Activated naive CD4-positive, alpha-beta T cell treated with anti-CD3 and anti-CD28 coated beads, Interleukin-2, amount 10 ng/mL, durations not matched to agents 7 days and 5 days (primary cell): ENCODE results near the gene P2RX2.

Experiments
- CTCF ChIA-PET: fragments of 350-600 bp; sonication (Branson Sonifier 250); formaldehyde crosslinking; loops from one replicate; lab custom pipeline; 2021; ENCODE audit warnings: antibody characterized with exemption; lab: Charles Lee
- DNase-seq: peaks from one replicate; pipeline ENCODE4 v3.0.0-alpha.2; 2020
- H3K27ac Mint-ChIP-seq: one replicate; pipeline ENCODE4 v1.8.0; 2021; ENCODE audit warnings: mild to moderate bottlenecking, moderate library complexity, mixed read lengths
- H3K27me3 Mint-ChIP-seq: one replicate; pipeline ENCODE4 v1.8.0; 2021; ENCODE audit warnings: mild to moderate bottlenecking, mixed read lengths
- H3K36me3 Mint-ChIP-seq: one replicate; pipeline ENCODE4 v1.8.0; 2021; ENCODE audit warnings: mixed read lengths
- H3K4me1 Mint-ChIP-seq: one replicate; pipeline ENCODE4 v1.8.0; 2021; ENCODE audit warnings: mixed read lengths
- H3K4me3 Mint-ChIP-seq: one replicate; pipeline ENCODE4 v1.8.0; 2021; ENCODE audit warnings: mild to moderate bottlenecking, moderate library complexity, mixed read lengths
- H3K9me3 Mint-ChIP-seq: one replicate; pipeline ENCODE4 v1.8.0; 2021; ENCODE audit warnings: mixed read lengths

P2RX2 gene

DNA sequence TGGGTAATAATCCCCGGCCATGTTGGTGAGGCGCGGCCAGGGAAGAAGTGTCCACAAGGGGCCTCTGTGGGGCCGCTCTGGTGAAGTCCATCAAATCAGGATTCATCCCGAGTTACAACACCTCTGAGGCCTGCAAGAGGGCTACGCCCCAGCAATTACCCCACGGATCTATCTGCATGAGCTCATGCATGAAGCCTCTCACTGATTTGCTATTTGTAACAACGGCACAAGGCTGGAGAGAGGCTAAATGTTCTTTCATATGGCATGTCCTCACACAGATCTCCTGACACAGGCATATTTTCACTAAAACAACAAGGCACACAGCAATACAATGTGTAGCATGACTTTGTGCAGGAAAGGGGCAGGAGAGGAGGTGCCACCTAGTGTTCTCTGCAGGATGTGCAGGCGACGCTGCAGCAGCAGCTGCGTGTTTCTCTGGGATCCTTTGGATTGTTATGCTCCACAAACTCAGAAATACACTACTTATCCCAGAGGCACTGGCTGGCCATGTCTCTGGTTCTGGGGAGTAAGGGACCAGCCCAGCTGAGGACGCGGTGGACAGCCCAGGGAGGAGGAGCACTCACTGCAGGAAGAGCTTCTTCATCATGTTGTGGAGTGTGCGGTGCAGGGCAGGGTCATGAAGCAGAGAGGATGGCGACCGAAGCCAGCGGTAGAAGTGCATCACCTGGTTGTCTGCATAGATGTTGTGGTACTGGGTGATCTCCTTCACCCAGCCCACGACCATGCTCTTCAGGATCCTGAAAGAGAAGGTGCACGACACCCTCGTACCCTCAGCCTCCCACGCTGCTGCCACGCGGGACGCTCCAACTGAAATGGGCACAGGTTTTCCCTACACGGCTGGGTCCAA is 20.2 kb downstream of the P2RX2 start:
- Mint-ChIP-seq H3K9me3 (no peaks in the 10 kb centered on the region), H3K4me3 (no peak overlapping the region), H3K27ac (peak overlapping the region; percentile 0), H3K4me1 (peaks cover 10% of the 10 kb centered on the region), H3K36me3 (peaks cover 70% of the 10 kb centered on the region), H3K27me3 (no peaks in the 10 kb centered on the region)
- CTCF ChIA-PET, result interaction anchor here (0.8 to 4.0 kb wide), 8 partner anchors 14 to 224 kb away, joined by 3 to 17 read pairs (median 4); no protein-coding TSS in a partner anchor
- peak; percentile 38 for DNase-seq

DNA sequence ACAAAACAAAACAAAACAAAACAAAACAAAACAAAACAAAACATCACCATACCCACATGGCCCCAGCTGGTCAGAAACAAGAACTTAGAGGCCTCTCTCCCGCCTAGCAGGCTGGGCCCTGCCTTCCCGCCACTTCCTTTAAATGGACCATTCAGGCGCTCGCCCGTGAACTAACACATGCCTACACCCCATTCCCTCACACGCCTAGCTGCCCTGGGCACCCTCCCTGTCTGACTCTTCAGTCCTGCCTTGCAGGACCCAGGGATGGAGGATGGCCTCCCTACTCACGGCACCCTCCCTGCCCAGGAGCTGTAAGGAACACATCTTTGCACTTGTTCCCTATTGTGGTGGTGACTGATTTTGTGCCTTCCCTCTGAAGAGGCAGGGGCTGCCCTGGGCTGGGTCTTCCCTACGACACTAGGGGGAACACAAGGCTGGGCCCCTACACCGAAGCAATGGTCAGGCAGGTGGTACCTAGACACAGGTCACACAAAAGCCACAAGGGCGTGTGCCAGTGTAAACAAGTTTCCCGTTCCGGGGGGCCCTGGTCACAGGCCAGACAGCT is 21.5 kb downstream of the P2RX2 start:
- CTCF ChIA-PET, result interaction anchor here (1.1 to 4.0 kb wide), 3 partner anchors 16 to 632 kb away, joined by 3 to 17 read pairs (median 3); no protein-coding TSS in a partner anchor
- Mint-ChIP-seq H3K4me1 (peaks cover 10% of the 10 kb centered on the region), H3K9me3 (no peaks in the 10 kb centered on the region)

DNA sequence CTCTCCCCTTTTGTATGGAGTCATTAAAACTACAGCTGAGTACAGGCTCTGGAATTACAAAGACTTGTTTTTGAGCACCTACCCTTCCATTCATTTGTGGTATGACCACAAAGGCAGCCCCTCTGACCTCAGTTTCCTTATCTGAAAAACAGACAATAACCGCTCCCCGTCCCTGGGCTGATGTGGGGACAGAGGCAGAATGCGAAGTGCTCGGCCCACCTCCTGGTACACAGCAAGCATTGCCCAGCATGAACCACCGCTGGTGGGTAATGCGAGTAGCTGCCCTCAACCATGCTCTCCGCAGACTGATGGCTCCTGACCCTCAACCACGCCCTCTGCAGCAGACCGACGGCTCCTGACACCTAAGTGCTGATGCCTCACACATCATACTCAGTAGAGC is 22.4 kb downstream of the P2RX2 start:
- no peaks in the 10 kb centered on the region for H3K9me3 Mint-ChIP-seq
- no peak for DNase-seq
- CTCF ChIA-PET, result interaction anchor here (1.1 to 1.3 kb wide), 2 partner anchors 16 to 633 kb away, joined by 3 read pairs; no protein-coding TSS in a partner anchor
- H3K4me3 Mint-ChIP-seq, result no peak overlapping the region
- no peak overlapping the region for H3K27ac Mint-ChIP-seq
- peaks cover 10% of the 10 kb centered on the region for H3K4me1 Mint-ChIP-seq
- H3K36me3 Mint-ChIP-seq, result peaks cover 57% of the 10 kb centered on the region
- H3K27me3 Mint-ChIP-seq, result no peaks in the 10 kb centered on the region

More for the DNA sequence above, 21.5 kb downstream of the P2RX2 start:
- Mint-ChIP-seq H3K27me3 (no peaks in the 10 kb centered on the region), H3K36me3 (peaks cover 63% of the 10 kb centered on the region), H3K4me3 (no peak overlapping the region), H3K27ac (no peak overlapping the region)
- no peak for DNase-seq

DNA sequence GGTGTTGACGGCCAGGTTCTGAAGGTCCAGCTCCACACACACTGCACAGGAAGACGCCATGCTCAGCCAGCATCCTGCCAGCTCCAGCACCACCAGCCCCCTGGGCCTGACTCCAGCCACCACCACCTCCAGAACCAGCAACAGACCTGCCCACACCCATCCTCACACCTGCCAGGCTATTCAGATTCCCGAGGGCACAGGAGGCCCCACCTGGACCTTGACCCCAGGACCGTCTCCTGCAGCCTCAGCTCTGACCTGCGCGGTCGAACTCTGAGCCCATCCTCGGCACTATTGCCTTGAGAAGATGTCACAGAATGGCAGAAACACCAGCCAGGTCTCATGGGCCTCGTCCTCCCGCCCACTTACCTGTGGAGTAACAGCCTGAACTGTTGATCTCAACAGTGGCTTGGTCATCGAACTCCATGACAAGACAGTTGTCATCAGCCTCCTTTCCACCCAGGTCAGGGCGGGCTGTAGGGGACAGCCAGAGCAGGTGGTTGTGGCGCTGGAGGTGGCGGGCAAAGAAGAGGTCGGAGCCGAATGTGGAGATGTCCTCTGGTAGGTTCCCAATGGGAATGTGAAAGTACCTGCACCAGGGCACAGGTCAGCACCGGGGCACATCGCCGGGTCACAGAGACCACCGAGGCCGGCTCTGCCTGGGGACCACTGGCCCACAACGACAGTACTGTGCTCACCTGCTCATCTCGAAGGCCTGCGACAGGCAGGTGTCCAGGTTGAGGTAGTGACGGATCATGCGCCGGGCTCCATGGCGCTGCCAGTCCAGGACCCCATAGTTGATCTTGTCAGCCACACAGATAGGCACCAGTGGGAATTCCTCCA is 23.5 kb downstream of the P2RX2 start:
- Mint-ChIP-seq H3K4me1 (peaks cover 10% of the 10 kb centered on the region), H3K4me3 (no peak overlapping the region), H3K27me3 (no peaks in the 10 kb centered on the region), H3K9me3 (no peaks in the 10 kb centered on the region), H3K36me3 (peaks cover 55% of the 10 kb centered on the region), H3K27ac (no peak overlapping the region)
- CTCF ChIA-PET, result no interaction called here
- no peak for DNase-seq

DNA sequence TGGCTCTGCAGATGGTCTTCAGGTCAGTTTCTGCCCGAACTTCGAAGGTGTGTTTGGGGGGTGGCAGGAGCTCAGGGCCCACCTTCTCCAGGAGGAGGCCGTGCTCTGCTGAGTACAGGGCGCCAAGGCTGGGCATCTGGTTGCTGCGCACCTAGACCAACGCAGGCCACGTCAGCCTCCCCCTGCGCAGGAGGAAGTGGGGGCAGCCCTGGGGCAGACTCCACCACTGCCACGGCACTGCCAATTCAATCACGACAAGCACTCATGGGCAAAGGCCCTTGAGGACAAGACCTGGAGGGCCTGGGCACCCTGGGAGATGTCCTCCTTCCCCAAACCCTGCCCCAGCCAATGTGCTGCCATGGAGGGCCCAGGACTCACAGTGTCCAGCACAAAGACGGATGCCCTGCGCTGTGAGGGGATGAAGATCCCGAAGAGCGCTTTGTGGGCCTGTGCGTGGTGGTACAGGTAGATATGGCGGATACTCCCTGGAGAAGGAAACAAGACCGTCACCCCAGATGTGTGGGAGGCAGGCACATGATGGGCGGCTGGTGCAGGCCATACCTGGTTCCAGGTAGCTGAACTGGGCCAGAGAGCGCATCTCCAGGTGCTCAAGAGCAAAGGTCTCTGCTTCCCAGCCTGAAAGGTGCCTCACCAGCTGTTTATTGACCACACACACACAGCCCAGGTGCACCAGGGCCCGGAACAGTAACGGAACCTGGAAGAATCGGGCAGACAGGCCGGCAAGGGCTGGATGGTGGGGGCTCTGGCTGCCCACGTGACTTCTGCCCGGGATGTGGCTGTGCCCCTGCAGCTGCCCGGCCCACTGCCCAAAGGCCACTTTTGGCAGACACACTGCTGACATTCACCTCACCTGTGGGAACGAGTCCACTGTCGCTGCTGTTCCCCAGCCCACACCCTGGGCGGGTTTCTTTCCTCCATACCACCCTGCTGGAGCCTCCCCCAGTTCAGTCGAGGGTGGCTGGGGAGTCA is 24.6 kb downstream of the P2RX2 start:
- CTCF ChIA-PET, result no interaction called here
- no peaks in the 10 kb centered on the region for H3K4me1 Mint-ChIP-seq
- DNase-seq, result no peak
- H3K27me3 Mint-ChIP-seq, result no peaks in the 10 kb centered on the region
- no peak overlapping the region for H3K4me3 Mint-ChIP-seq
- no peak overlapping the region for H3K27ac Mint-ChIP-seq
- H3K36me3 Mint-ChIP-seq, result peaks cover 53% of the 10 kb centered on the region
- no peaks in the 10 kb centered on the region for H3K9me3 Mint-ChIP-seq

DNA sequence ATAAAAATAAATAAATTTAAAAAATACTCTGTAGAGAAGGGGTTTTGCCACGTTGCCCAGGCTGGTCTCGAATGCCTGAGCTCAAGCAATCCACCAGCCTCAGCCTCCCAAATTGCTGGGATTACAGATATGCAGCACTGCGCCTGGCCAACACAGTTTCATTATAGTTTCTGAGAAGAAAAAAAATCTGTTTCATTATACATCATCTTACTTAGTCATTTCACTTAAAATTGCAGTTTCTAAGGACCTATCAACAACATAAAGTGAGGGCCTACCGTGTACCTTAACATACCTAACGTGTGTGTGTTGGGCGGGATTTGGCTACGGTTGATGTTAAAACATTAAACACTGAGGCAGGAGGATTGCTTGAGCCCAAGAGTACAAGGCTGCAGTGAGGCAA is 28.3 kb downstream of the P2RX2 start:
- no peaks in the 10 kb centered on the region for H3K9me3 Mint-ChIP-seq
- CTCF ChIA-PET, result no interaction called here
- H3K4me1 Mint-ChIP-seq, result no peaks in the 10 kb centered on the region
- no peaks in the 10 kb centered on the region for H3K27me3 Mint-ChIP-seq
- peaks cover 42% of the 10 kb centered on the region for H3K36me3 Mint-ChIP-seq
- no peak for DNase-seq
- no peak overlapping the region for H3K27ac Mint-ChIP-seq
- no peak overlapping the region for H3K4me3 Mint-ChIP-seq

DNA sequence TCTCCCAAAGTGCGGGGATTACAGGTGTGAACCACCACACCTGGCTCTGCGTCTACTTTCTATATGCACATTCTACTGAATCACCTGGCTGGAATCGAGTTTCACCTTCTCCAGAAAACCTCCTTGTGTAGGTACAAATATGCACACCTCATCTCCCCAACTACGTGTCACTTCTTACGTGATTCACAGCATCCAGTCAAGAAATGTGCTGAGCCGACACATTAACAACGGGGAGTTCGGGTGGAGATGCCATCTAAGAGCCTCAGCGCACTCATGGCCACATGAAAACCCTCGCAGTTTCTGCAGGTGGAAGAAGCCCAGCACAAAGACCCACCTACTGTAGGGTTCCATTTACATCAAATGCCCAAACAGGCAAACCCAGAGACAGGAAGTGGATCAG is 29.3 kb downstream of the P2RX2 start:
- Mint-ChIP-seq H3K27me3 (no peaks in the 10 kb centered on the region), H3K9me3 (no peaks in the 10 kb centered on the region), H3K4me3 (no peak overlapping the region), H3K4me1 (no peaks in the 10 kb centered on the region), H3K36me3 (peaks cover 45% of the 10 kb centered on the region), H3K27ac (no peak overlapping the region)
- CTCF ChIA-PET, result no interaction called here
- DNase-seq, result no peak

DNA sequence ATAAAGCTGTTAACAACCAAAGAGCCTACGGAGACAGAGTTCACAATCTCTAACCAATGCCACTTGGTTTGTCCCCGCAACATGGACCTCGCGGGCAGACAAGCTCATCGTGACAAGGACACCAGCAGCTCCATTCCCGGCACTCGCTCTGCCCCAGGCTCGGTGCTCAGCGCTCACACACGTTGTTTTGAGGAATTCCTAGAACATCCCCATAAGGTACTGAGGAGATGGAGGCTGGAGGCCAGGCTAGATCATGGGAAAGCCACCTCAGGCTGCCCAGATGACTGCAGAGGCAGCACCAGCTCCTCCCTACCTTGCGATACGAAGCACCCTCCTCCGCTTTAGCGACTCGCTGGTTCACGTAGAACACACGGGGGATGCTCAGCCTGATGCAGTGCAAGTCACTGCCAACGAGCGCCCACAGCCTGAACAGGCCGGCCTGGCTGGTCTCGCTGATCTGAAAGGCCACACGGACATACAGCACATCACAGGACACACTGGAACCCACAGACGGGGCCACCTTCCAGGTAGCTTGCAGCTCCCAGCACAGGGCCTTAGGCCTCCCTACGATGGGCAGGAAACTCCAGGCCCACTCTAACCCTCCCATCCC is 30.1 kb downstream of the P2RX2 start:
- H3K4me3 Mint-ChIP-seq, result no peak overlapping the region
- no peak for DNase-seq
- CTCF ChIA-PET, result interaction anchor here (0.5 kb wide), 1 partner anchor 13 kb away, joined by 3 read pairs; no protein-coding TSS in a partner anchor
- peaks cover 46% of the 10 kb centered on the region for H3K36me3 Mint-ChIP-seq
- H3K9me3 Mint-ChIP-seq, result no peaks in the 10 kb centered on the region
- H3K27ac Mint-ChIP-seq, result no peak overlapping the region
- no peaks in the 10 kb centered on the region for H3K27me3 Mint-ChIP-seq
- H3K4me1 Mint-ChIP-seq, result no peaks in the 10 kb centered on the region

DNA sequence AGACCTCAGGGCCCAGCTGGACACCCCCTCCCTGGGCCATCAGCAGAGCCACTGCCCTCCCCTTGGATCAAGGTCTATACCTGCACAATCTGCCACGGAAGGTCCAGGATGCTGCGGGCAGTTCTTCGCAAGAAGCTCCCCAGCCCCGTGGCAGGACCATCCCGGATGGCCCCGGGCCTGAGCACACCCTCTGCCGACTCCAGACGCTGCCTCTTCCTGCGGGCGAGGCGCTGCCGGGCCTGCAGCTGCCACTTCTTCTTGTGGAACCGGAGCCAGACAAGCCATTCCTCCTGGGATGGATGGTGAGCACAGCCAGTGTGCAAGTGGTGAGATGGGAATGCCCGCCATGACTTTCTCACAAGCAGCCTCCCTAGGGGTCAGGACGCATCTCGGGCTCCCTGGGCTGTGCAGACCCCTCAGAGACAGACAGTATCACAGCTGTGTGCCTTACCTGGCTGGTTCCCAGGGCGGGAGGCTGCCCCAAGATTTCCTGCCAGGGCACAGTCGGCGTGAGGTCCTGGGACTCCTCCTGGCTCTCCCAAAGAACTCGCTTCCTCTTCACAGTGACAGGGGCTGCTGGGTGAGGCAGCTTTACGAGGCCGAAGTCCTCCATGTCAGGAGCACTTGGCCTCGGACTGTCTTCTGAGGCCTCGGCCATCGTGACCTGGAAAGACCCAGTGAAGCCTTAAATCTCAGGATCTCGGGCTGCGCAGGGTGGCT is 30.8 kb downstream of the P2RX2 start:
- Mint-ChIP-seq H3K9me3 (no peaks in the 10 kb centered on the region), H3K4me1 (no peaks in the 10 kb centered on the region), H3K27me3 (no peaks in the 10 kb centered on the region), H3K27ac (no peak overlapping the region), H3K36me3 (peaks cover 49% of the 10 kb centered on the region), H3K4me3 (no peak overlapping the region)
- DNase-seq, result no peak
- CTCF ChIA-PET, result interaction anchor here (0.5 kb wide), 1 partner anchor 12 kb away, joined by 3 read pairs; no protein-coding TSS in a partner anchor

DNA sequence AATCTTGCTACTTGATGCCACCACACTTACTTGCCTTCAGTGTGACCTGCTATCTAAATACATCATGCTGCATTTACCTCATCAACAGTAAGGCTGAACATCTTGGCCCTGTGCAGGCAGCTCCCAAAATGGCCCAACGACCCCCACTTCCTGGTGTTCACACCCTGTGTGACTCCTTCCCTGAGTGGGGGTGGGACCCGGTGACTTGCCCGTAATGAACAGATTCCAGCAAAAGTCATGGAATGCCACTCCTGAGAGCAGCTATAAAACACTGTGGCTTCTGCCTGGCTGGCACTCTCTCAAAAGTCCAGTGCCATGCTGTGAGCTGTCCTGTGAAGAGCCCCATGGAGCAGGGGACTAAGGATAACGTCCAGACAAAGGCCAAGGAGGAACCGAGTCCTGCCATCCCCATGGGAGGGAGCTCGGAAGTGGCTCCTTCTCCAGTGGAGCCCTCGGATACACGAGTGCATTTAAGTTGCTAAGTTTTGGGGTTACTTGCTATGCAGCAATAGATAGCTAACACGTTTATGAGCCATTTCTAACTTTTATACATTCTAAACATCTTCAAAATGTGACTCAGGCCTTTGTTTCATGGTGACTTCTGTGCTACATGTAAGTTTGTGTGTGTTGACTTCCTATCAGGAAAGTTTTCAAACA is 33.0 kb downstream of the P2RX2 start:
- CTCF ChIA-PET, result interaction anchor here (1.7 kb wide), 1 partner anchor 13 kb away, joined by 4 read pairs; no protein-coding TSS in a partner anchor
- Mint-ChIP-seq H3K9me3 (no peaks in the 10 kb centered on the region), H3K4me1 (no peaks in the 10 kb centered on the region), H3K27me3 (no peaks in the 10 kb centered on the region), H3K36me3 (peaks cover 47% of the 10 kb centered on the region), H3K4me3 (no peak overlapping the region), H3K27ac (no peak overlapping the region)
- no peak for DNase-seq

DNA sequence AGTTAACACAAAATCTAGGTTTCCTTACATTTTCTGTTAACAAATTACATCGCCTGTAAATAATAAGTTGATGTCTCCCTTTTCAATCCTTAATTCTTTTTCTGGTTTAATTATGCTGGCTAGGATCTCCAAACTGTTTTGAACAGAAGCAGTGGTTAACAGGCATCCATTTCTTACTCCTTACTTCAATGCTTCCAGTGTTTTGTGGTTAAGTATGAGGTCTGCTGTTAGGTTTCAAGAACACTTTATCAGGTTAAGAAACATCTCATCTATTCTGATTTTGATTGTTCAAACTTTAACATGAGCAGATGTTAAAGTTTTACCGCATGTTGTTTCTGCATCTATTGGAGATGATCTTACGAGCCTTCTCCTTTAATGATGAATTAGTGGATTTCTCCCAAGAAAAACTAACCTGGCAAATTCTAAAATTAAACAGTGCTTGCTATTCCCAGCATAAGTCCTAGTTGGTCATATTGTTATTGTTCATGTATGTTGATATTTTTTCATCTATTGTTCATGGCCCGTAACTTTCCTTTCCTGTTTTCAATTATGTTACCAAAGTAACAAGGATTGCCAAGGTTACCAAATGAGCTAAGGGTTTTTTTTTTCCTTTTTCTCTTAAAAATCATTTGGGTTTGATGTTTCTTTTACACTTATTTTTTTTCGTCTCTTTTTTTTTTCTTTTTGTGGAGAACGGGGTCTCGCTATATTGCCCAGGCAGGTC is 35.2 kb downstream of the P2RX2 start:
- H3K27me3 Mint-ChIP-seq, result no peaks in the 10 kb centered on the region
- peaks cover 54% of the 10 kb centered on the region for H3K36me3 Mint-ChIP-seq
- no peaks in the 10 kb centered on the region for H3K4me1 Mint-ChIP-seq
- no peaks in the 10 kb centered on the region for H3K9me3 Mint-ChIP-seq
- no peak for DNase-seq
- H3K27ac Mint-ChIP-seq, result no peak overlapping the region
- no peak overlapping the region for H3K4me3 Mint-ChIP-seq
- CTCF ChIA-PET, result interaction anchor here (0.7 kb wide), 1 partner anchor 16 kb away, joined by 3 read pairs; no protein-coding TSS in a partner anchor
